ENCODE data around the gene LCP1. TPM values are rescaled to one million over a fixed set of nuclear protein-coding genes. Genes with fewer than 3 reads are reported as not detected.

Gene LCP1
- polyA plus RNA-seq, 4 donors: 14.1 to 35.5 (median 24.7) TPM

DNA sequence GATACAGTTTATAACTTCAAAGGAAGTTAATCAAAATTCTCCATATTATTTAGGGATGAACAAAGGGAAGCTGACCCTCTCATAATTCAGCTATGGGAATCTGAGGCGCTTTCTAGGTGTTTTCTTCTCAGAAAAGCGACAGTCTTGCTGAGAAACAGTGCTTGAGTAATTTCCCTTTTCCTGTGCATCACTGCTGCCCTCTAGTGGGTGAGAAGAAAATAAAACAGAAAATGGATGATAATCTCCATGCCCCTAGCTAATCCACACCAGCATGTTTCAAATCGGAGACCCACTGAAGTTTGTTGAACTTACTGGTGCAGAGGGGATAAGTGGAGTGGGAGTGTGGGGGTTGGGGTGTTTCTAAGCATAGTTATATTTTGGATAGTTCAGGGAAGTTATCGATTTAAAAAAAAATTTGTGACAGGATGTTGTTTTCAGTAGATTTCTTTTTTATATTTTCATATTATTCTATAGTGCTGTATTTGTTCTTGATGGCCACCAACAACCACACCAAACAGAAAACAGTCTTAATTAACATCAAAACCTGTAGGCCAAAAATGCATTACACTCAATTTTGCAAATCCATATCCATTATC, 21.4 kb downstream of the LCP1 start:
- FAIRE-seq: no peak

GRCh38 chr13:46160065-46160464, 21.9 kb downstream of the LCP1 start:
- no peak for FAIRE-seq
- WGBS, 3 donors: 59 to 65% (median 63%) methylated on average over 4 of the region's 4 CpGs

More for the DNA sequence above, 21.4 kb downstream of the LCP1 start:
- 10 to 21% (median 19%) methylated on average over 4 of the region's 4 CpGs for WGBS, 3 donors
- H3K4me3 ChIP-seq (ENCODE audit: low read depth in 1 of 3, low read length in 3 of 3): no peak overlapping the region
- no peaks in the 10 kb centered on the region for H3K27me3 ChIP-seq (ENCODE audit: control insufficient read depth in 3 of 3, insufficient read depth in 3 of 3, low read length in 3 of 3)
- H3K4me1 ChIP-seq (ENCODE audit: control insufficient read depth in 3 of 3, insufficient read depth in 2 of 3, low read depth in 1 of 3, low read length in 2 of 3): no peaks in the 10 kb centered on the region
- H3K36me3 ChIP-seq (ENCODE audit: control insufficient read depth in 3 of 3, insufficient read depth in 2 of 3, low read depth in 1 of 3, low read length in 3 of 3): no peaks in the 10 kb centered on the region
- peak; percentile 62 to 66 for DNase-seq
- no peak overlapping the region for H3K27ac ChIP-seq (ENCODE audit: low read depth in 1 of 3, low read length in 2 of 3)
- H3K9me3 ChIP-seq (ENCODE audit: control insufficient read depth in 2 of 2, insufficient read depth in 1 of 2, low read depth in 1 of 2, low read length in 1 of 2): no peaks in the 10 kb centered on the region

GRCh38 chr13:46158983-46159382, 23.0 kb downstream of the LCP1 start:
- DNase-seq (no peak), FAIRE-seq (no peak)
- Histone ChIP-seq H3K9me3 (ENCODE audit: control insufficient read depth in 2 of 2, insufficient read depth in 1 of 2, low read depth in 1 of 2, low read length in 1 of 2) (no peaks in the 10 kb centered on the region), H3K4me1 (ENCODE audit: control insufficient read depth in 3 of 3, insufficient read depth in 2 of 3, low read depth in 1 of 3, low read length in 2 of 3) (no peaks in the 10 kb centered on the region), H3K36me3 (ENCODE audit: control insufficient read depth in 3 of 3, insufficient read depth in 2 of 3, low read depth in 1 of 3, low read length in 3 of 3) (no peaks in the 10 kb centered on the region), H3K27me3 (ENCODE audit: control insufficient read depth in 3 of 3, insufficient read depth in 3 of 3, low read length in 3 of 3) (no peaks in the 10 kb centered on the region), H3K4me3 (ENCODE audit: low read depth in 1 of 3, low read length in 3 of 3) (no peak overlapping the region), H3K27ac (ENCODE audit: low read depth in 1 of 3, low read length in 2 of 3) (no peak overlapping the region)
- 70 to 84% (median 81%) methylated on average over 2 of the region's 2 CpGs for WGBS, 3 donors

More at GRCh38 chr13:46160065-46160464, 21.9 kb downstream of the LCP1 start:
- no peaks in the 10 kb centered on the region for H3K9me3 ChIP-seq (ENCODE audit: control insufficient read depth in 2 of 2, insufficient read depth in 1 of 2, low read depth in 1 of 2, low read length in 1 of 2)
- H3K36me3 ChIP-seq (ENCODE audit: control insufficient read depth in 3 of 3, insufficient read depth in 2 of 3, low read depth in 1 of 3, low read length in 3 of 3): no peaks in the 10 kb centered on the region
- H3K27ac ChIP-seq (ENCODE audit: low read depth in 1 of 3, low read length in 2 of 3): no peak overlapping the region
- DNase-seq: no peak
- no peak overlapping the region for H3K4me3 ChIP-seq (ENCODE audit: low read depth in 1 of 3, low read length in 3 of 3)
- no peaks in the 10 kb centered on the region for H3K27me3 ChIP-seq (ENCODE audit: control insufficient read depth in 3 of 3, insufficient read depth in 3 of 3, low read length in 3 of 3)
- H3K4me1 ChIP-seq (ENCODE audit: control insufficient read depth in 3 of 3, insufficient read depth in 2 of 3, low read depth in 1 of 3, low read length in 2 of 3): no peaks in the 10 kb centered on the region

GRCh38 chr13:46158222-46158621, 23.8 kb downstream of the LCP1 start:
- Histone ChIP-seq H3K36me3 (ENCODE audit: control insufficient read depth in 3 of 3, insufficient read depth in 2 of 3, low read depth in 1 of 3, low read length in 3 of 3) (no peaks in the 10 kb centered on the region), H3K27me3 (ENCODE audit: control insufficient read depth in 3 of 3, insufficient read depth in 3 of 3, low read length in 3 of 3) (no peaks in the 10 kb centered on the region), H3K4me3 (ENCODE audit: low read depth in 1 of 3, low read length in 3 of 3) (no peak overlapping the region), H3K9me3 (ENCODE audit: control insufficient read depth in 2 of 2, insufficient read depth in 1 of 2, low read depth in 1 of 2, low read length in 1 of 2) (no peaks in the 10 kb centered on the region), H3K27ac (ENCODE audit: low read depth in 1 of 3, low read length in 2 of 3) (no peak overlapping the region), H3K4me1 (ENCODE audit: control insufficient read depth in 3 of 3, insufficient read depth in 2 of 3, low read depth in 1 of 3, low read length in 2 of 3) (no peaks in the 10 kb centered on the region)
- FAIRE-seq (no peak), DNase-seq (no peak)
- 89 to 98% (median 89%) methylated on average over 2 of the region's 2 CpGs for WGBS, 3 donors

GRCh38 chr13:46154136-46154801, 27.7 kb downstream of the LCP1 start:
- 61 to 72% (median 67%) methylated on average over 7 of the region's 7 CpGs for WGBS, 3 donors
- Histone ChIP-seq H3K4me3 (ENCODE audit: low read depth in 1 of 3, low read length in 3 of 3) (no peak overlapping the region), H3K27me3 (ENCODE audit: control insufficient read depth in 3 of 3, insufficient read depth in 3 of 3, low read length in 3 of 3) (peaks cover 0 to 4% (median 0%) of the 10 kb centered on the region in 3 donors), H3K9me3 (ENCODE audit: control insufficient read depth in 2 of 2, insufficient read depth in 1 of 2, low read depth in 1 of 2, low read length in 1 of 2) (no peaks in the 10 kb centered on the region), H3K4me1 (ENCODE audit: control insufficient read depth in 3 of 3, insufficient read depth in 2 of 3, low read depth in 1 of 3, low read length in 2 of 3) (no peaks in the 10 kb centered on the region), H3K27ac (ENCODE audit: low read depth in 1 of 3, low read length in 2 of 3) (no peak overlapping the region), H3K36me3 (ENCODE audit: control insufficient read depth in 3 of 3, insufficient read depth in 2 of 3, low read depth in 1 of 3, low read length in 3 of 3) (no peaks in the 10 kb centered on the region)
- FAIRE-seq (no peak), DNase-seq (no peak)

GRCh38 chr13:46152627-46153328, 29.2 kb downstream of the LCP1 start:
- DNase-seq: no peak
- FAIRE-seq: no peak
- Histone ChIP-seq H3K36me3 (ENCODE audit: control insufficient read depth in 3 of 3, insufficient read depth in 2 of 3, low read depth in 1 of 3, low read length in 3 of 3) (no peaks in the 10 kb centered on the region), H3K27me3 (ENCODE audit: control insufficient read depth in 3 of 3, insufficient read depth in 3 of 3, low read length in 3 of 3) (peaks cover 0 to 4% (median 0%) of the 10 kb centered on the region in 3 donors), H3K27ac (ENCODE audit: low read depth in 1 of 3, low read length in 2 of 3) (no peak overlapping the region), H3K4me1 (ENCODE audit: control insufficient read depth in 3 of 3, insufficient read depth in 2 of 3, low read depth in 1 of 3, low read length in 2 of 3) (no peaks in the 10 kb centered on the region), H3K4me3 (ENCODE audit: low read depth in 1 of 3, low read length in 3 of 3) (no peak overlapping the region), H3K9me3 (ENCODE audit: control insufficient read depth in 2 of 2, insufficient read depth in 1 of 2, low read depth in 1 of 2, low read length in 1 of 2) (no peaks in the 10 kb centered on the region)
- 54 to 77% (median 57%) methylated on average over 6 of the region's 6 CpGs for WGBS, 3 donors

DNA sequence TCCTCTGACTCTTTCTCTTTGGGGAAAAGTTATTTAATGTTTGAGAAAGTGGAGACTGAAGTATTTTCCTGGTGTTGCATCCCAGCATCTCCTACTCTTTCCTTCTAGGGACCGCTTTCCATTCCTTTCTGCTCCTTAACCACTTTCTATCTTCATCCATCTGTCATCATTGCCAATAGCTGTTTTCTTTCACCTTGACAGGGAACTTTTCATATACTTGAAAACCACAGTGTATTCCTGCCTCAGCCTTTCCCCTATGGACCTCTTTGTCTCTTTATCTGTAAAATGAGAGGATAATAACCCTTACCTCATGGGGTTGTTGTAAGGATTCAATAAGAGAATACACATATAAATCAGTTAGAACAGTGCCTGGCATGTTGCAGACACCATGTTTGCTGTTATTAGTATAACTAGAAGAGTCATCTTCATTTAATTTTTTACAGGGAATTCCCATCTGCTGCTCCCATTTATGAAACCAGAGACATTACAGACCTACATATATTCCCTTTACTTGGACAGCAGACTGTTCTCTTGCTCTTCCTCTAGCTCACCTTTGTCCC, 31.8 kb downstream of the LCP1 start:
- Histone ChIP-seq H3K27me3 (ENCODE audit: control insufficient read depth in 3 of 3, insufficient read depth in 3 of 3, low read length in 3 of 3) (peaks cover 0 to 4% (median 0%) of the 10 kb centered on the region in 3 donors), H3K4me1 (ENCODE audit: control insufficient read depth in 3 of 3, insufficient read depth in 2 of 3, low read depth in 1 of 3, low read length in 2 of 3) (no peaks in the 10 kb centered on the region), H3K36me3 (ENCODE audit: control insufficient read depth in 3 of 3, insufficient read depth in 2 of 3, low read depth in 1 of 3, low read length in 3 of 3) (no peaks in the 10 kb centered on the region), H3K4me3 (ENCODE audit: low read depth in 1 of 3, low read length in 3 of 3) (no peak overlapping the region), H3K27ac (ENCODE audit: low read depth in 1 of 3, low read length in 2 of 3) (no peak overlapping the region), H3K9me3 (ENCODE audit: control insufficient read depth in 2 of 2, insufficient read depth in 1 of 2, low read depth in 1 of 2, low read length in 1 of 2) (no peaks in the 10 kb centered on the region)
- DNase-seq (no peak), FAIRE-seq (no peak)
- 96 to 98% (median 96%) methylated on average over 1 of the region's 1 CpG for WGBS, 3 donors

- H3K36me3 ChIP-seq (ENCODE audit: control insufficient read depth in 3 of 3, insufficient read depth in 2 of 3, low read depth in 1 of 3, low read length in 3 of 3): no peaks in the 10 kb centered on the region
- DNase-seq (no peak), FAIRE-seq (no peak)
- WGBS, 3 donors: 74 to 78% (median 75%) methylated on average over 7 of the region's 7 CpGs
- H3K4me1 ChIP-seq (ENCODE audit: control insufficient read depth in 3 of 3, insufficient read depth in 2 of 3, low read depth in 1 of 3, low read length in 2 of 3): no peaks in the 10 kb centered on the region
- H3K27ac ChIP-seq (ENCODE audit: low read depth in 1 of 3, low read length in 2 of 3): no peak overlapping the region
- H3K9me3 ChIP-seq (ENCODE audit: control insufficient read depth in 2 of 2, insufficient read depth in 1 of 2, low read depth in 1 of 2, low read length in 1 of 2): no peaks in the 10 kb centered on the region
- no peak overlapping the region for H3K4me3 ChIP-seq (ENCODE audit: low read depth in 1 of 3, low read length in 3 of 3)
- peaks cover 0 to 4% (median 0%) of the 10 kb centered on the region in 3 donors for H3K27me3 ChIP-seq (ENCODE audit: control insufficient read depth in 3 of 3, insufficient read depth in 3 of 3, low read length in 3 of 3)
Measured at GRCh38 chr13:46149272-46150133, 32.5 kb downstream of the LCP1 start.
